ENCODE results near the gene B4GAT1. TPM values are rescaled to one million over a fixed set of nuclear protein-coding genes. Genes with fewer than 3 reads are reported as not detected.
A peak's percentile ranks its signal among the peaks of the same experiment; 100 is the strongest.

Gene B4GAT1
- total and polyA plus RNA-seq, 2 of the 13 experiments (the other 11 are each of a cell fraction or from before 2014, with no cell fraction given), result 40.4 to 109 TPM

- TF ChIP-seq ZNF317 (CRISPR knock-in tag; IDR thresholded peaks at IDR 0.05) (peak; percentile 30; the same call in 1 of the 2 replicates), CBX1 (IDR thresholded peaks at IDR 0.05; ENCODE audit: low read depth) (no peak), ELF3 (CRISPR knock-in tag; IDR thresholded peaks at IDR 0.05) (0 out of 2 replicates have a peak, but pooled peaks have one; percentile 13), NR2F6 (IDR thresholded peaks at IDR 0.05) (no peak), NR2F6 (CRISPR knock-in tag; IDR thresholded peaks at IDR 0.05) (peak; percentile 28; the same call in 1 of the 2 replicates), IKZF4 (CRISPR knock-in tag; IDR thresholded peaks at IDR 0.05; ENCODE audit: borderline replicate concordance, low read depth, not compliant biosample characterization) (no peak), POLR2G (IDR thresholded peaks at IDR 0.05; ENCODE audit: low read depth, low read length) (peak; percentile 60; the same call in 1 of the 2 replicates), TCF12 (IDR thresholded peaks at IDR 0.05) (no peak), TCF12 (CRISPR knock-in tag; IDR thresholded peaks at IDR 0.05) (0 out of 2 replicates have a peak, but pooled peaks have one; percentile 81), ZMYM2 (CRISPR knock-in tag; IDR thresholded peaks at IDR 0.05) (no peak), ZNF142 (CRISPR knock-in tag; IDR thresholded peaks at IDR 0.05) (no peak), PLRG1 (conservative IDR thresholded peaks at IDR 0.05) (no peak), ZKSCAN8 (CRISPR knock-in tag; IDR thresholded peaks at IDR 0.05; ENCODE audit: borderline replicate concordance) (no peak), ZNF232 (CRISPR knock-in tag; IDR thresholded peaks at IDR 0.05; ENCODE audit: borderline replicate concordance) (peak; percentile 15; the same call in 1 of the 2 replicates), MYC (CRISPR knock-in tag; IDR thresholded peaks at IDR 0.05; ENCODE audit: borderline replicate concordance) (peak; percentile 59; the same call in 1 of the 2 replicates), ADNP (CRISPR knock-in tag; IDR thresholded peaks at IDR 0.05) (no peak), ZFP37 (CRISPR knock-in tag; IDR thresholded peaks at IDR 0.05; ENCODE audit: borderline replicate concordance) (no peak), MAX (IDR thresholded peaks at IDR 0.05) (peak; percentile 71), FOXJ3 (CRISPR knock-in tag; IDR thresholded peaks at IDR 0.05; ENCODE audit: borderline replicate concordance) (no peak)
- TF ChIP-seq, protein P1, sequence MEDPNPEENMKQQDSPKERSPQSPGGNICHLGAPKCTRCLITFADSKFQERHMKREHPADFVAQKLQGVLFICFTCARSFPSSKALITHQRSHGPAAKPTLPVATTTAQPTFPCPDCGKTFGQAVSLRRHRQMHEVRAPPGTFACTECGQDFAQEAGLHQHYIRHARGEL (CRISPR knock-in tag; IDR thresholded peaks at IDR 0.05), result no peak
- TF ChIP-seq, protein P2, sequence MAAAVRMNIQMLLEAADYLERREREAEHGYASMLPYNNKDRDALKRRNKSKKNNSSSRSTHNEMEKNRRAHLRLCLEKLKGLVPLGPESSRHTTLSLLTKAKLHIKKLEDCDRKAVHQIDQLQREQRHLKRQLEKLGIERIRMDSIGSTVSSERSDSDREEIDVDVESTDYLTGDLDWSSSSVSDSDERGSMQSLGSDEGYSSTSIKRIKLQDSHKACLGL (CRISPR knock-in tag; IDR thresholded peaks at IDR 0.05), result peak; percentile 72; the same call in 1 of the 2 replicates
- TF ChIP-seq, protein P3, sequence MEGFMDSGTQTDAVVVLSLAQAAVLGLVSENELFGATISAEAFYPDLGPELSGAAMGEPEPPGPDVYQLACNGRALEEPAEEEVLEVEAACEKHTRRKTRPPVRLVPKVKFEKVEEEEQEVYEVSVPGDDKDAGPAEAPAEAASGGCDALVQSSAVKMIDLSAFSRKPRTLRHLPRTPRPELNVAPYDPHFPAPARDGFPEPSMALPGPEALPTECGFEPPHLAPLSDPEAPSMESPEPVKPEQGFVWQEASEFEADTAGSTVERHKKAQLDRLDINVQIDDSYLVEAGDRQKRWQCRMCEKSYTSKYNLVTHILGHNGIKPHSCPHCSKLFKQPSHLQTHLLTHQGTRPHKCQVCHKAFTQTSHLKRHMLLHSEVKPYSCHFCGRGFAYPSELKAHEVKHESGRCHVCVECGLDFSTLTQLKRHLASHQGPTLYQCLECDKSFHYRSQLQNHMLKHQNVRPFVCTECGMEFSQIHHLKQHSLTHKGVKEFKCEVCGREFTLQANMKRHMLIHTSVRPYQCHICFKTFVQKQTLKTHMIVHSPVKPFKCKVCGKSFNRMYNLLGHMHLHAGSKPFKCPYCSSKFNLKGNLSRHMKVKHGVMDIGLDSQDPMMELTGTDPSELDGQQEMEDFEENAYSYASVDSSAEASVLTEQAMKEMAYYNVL (CRISPR knock-in tag; IDR thresholded peaks at IDR 0.05; ENCODE audit: borderline replicate concordance), result peak; percentile 81
Observed at GRCh38 chr11:66312549-66313320, 34.7 kb downstream of the B4GAT1 start (continued).
